ENCODE data around the gene SYNGR3. TPM values are rescaled to one million over a fixed set of nuclear protein-coding genes. Genes with fewer than 3 reads are reported as not detected.
"Not testable (repeated sequence)": the region's sequence is repeated elsewhere in the genome, so short reads cannot be mapped to it uniquely, and the experiment has no call there.

The SYNGR3 gene
- total RNA-seq, 1 donor from 2014 or later = 6.0 TPM

DNA sequence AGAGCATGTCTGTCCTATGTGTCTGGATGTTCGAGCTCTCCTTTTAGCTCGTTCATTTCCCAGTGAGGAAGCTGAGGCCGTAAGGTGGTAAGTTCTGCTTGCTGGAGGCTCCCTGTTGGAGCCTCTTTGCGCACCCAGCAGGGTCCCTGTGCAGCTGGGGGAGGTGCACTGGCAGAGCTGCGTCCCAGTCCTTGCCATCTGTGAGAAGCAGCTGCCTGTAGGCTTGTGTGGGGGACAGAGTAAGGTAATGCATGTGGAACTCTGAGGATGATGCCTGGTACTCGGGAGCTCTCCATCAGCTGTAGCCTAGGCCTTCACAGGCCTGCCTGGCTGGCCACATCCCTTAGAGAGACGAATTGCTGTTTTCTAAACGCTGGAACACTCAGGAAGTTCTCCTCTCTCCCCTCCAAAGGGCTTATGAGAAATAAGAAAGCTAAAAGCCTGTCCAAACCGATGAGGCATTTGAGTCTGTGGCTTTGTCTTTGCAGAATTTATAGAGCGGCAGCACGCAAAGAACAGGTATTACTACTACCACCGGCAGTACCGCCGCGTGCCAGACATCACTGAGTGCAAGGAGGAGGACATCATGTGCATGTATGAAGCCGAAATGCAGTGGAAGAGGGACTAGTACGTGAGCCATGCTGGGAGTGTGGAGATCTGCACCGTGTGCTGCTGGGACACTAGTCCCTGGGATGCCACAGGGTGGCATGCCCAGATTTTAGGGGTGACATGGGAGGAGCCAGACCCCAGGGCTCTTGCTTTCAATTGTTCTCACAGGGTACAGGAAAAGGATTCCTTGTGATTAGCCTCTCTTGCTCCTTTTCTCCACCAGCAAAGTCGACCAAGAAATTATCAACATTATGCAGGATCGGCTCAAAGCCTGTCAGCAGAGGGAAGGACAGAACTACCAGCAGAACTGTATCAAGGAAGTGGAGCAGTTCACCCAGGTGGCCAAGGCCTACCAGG, 28.8 kb upstream of the SYNGR3 start:
- Mint-ChIP-seq H3K27ac (ENCODE audit: unreplicated experiment) (peak overlapping the region; percentile 88), H3K27me3 (ENCODE audit: low read depth, unreplicated experiment) (peaks cover 2% of the 10 kb centered on the region), H3K9me3 (ENCODE audit: unreplicated experiment) (no peaks in the 10 kb centered on the region), H3K4me1 (ENCODE audit: low read depth, unreplicated experiment) (peaks cover 20% of the 10 kb centered on the region), H3K36me3 (ENCODE audit: low read depth, unreplicated experiment) (peaks cover 20% of the 10 kb centered on the region), H3K4me3 (ENCODE audit: unreplicated experiment) (peak overlapping the region; percentile 95)
- Histone ChIP-seq H3K4me2 (ENCODE audit: low read length) (peak overlapping the region; percentile 95), H3K27me3 (ENCODE audit: insufficient read depth, low read length) (no peaks in the 10 kb centered on the region), H3K27ac (ENCODE audit: low read depth, low read length) (no peak overlapping the region), H3K36me3 (ENCODE audit: insufficient read depth, low read length) (peaks cover 9% of the 10 kb centered on the region), H3K79me2 (ENCODE audit: insufficient read depth, low read length) (peaks cover 64% of the 10 kb centered on the region), H4K20me1 (ENCODE audit: insufficient read depth, low read length) (peaks cover 49% of the 10 kb centered on the region), H3K9me3 (ENCODE audit: insufficient read depth, low read depth, low read length) (no peaks in the 10 kb centered on the region), H3K4me1 (ENCODE audit: insufficient read depth, low read length) (peaks cover 36% of the 10 kb centered on the region), H2AFZ (ENCODE audit: low read depth, low read length) (no peak overlapping the region), H3K4me3 (ENCODE audit: insufficient read depth, low read depth, low read length) (peak overlapping the region; percentile 91), H3K9ac (ENCODE audit: low read length) (peak overlapping the region; percentile 94)
- peak; percentile 31 for DNase-seq (ENCODE audit: low read depth)
- FAIRE-seq = no peak
- TF ChIP-seq EZH2 (IDR thresholded peaks at IDR 0.05; ENCODE audit: insufficient read depth, low read length) = no peak
- TF ChIP-seq, protein P1, sequence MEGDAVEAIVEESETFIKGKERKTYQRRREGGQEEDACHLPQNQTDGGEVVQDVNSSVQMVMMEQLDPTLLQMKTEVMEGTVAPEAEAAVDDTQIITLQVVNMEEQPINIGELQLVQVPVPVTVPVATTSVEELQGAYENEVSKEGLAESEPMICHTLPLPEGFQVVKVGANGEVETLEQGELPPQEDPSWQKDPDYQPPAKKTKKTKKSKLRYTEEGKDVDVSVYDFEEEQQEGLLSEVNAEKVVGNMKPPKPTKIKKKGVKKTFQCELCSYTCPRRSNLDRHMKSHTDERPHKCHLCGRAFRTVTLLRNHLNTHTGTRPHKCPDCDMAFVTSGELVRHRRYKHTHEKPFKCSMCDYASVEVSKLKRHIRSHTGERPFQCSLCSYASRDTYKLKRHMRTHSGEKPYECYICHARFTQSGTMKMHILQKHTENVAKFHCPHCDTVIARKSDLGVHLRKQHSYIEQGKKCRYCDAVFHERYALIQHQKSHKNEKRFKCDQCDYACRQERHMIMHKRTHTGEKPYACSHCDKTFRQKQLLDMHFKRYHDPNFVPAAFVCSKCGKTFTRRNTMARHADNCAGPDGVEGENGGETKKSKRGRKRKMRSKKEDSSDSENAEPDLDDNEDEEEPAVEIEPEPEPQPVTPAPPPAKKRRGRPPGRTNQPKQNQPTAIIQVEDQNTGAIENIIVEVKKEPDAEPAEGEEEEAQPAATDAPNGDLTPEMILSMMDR (IDR thresholded peaks at IDR 0.05; ENCODE audit: insufficient read depth, low read depth, low read length) = no peak

DNA sequence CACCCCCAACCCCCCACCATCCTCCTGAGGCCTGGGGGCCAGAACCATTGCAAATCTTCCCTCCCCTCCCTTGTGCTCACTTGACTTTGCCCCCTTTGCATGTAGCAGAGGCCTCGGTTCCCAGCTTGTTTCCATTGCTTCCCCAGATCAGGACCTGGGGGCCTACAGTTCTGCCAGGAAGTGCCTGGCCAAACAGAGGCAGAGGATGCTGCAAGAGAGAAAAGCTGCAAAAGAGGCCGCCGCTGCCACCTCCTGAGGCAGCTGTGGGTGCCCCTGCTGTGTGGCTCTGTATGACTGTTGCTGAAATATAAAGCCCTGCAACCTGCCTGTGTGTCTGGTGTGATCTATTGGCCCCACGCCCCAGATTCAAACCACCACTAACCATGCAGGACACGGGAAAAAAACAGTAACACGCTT, 28.1 kb upstream of the SYNGR3 start:
- DNase-seq (ENCODE audit: low read depth) = no peak
- H3K27me3 Mint-ChIP-seq (ENCODE audit: low read depth, unreplicated experiment) = peaks cover 2% of the 10 kb centered on the region
- H3K4me2 ChIP-seq (ENCODE audit: low read length) = peak overlapping the region; percentile 95
- peaks cover 37% of the 10 kb centered on the region for H3K4me1 ChIP-seq (ENCODE audit: insufficient read depth, low read length)
- H3K9ac ChIP-seq (ENCODE audit: low read length) = no peak overlapping the region
- H3K36me3 ChIP-seq (ENCODE audit: insufficient read depth, low read length) = peaks cover 9% of the 10 kb centered on the region
- no peaks in the 10 kb centered on the region for H3K27me3 ChIP-seq (ENCODE audit: insufficient read depth, low read length)
- peaks cover 49% of the 10 kb centered on the region for H4K20me1 ChIP-seq (ENCODE audit: insufficient read depth, low read length)
- TF ChIP-seq, protein P1 (IDR thresholded peaks at IDR 0.05; ENCODE audit: insufficient read depth, low read depth, low read length) = no peak
- TF ChIP-seq EZH2 (IDR thresholded peaks at IDR 0.05; ENCODE audit: insufficient read depth, low read length) = no peak
- no peak overlapping the region for H3K4me3 ChIP-seq (ENCODE audit: insufficient read depth, low read depth, low read length)
- peak overlapping the region; percentile 97 for H3K4me3 Mint-ChIP-seq (ENCODE audit: unreplicated experiment)
- no peak overlapping the region for H3K27ac ChIP-seq (ENCODE audit: low read depth, low read length)
- H3K36me3 Mint-ChIP-seq (ENCODE audit: low read depth, unreplicated experiment) = peaks cover 20% of the 10 kb centered on the region
- no peak overlapping the region for H2AFZ ChIP-seq (ENCODE audit: low read depth, low read length)
- H3K27ac Mint-ChIP-seq (ENCODE audit: unreplicated experiment) = peak overlapping the region; percentile 58
- H3K9me3 ChIP-seq (ENCODE audit: insufficient read depth, low read depth, low read length) = no peaks in the 10 kb centered on the region
- peaks cover 20% of the 10 kb centered on the region for H3K4me1 Mint-ChIP-seq (ENCODE audit: low read depth, unreplicated experiment)
- H3K79me2 ChIP-seq (ENCODE audit: insufficient read depth, low read length) = peaks cover 71% of the 10 kb centered on the region
- H3K9me3 Mint-ChIP-seq (ENCODE audit: unreplicated experiment) = no peaks in the 10 kb centered on the region
- no peak for FAIRE-seq

DNA sequence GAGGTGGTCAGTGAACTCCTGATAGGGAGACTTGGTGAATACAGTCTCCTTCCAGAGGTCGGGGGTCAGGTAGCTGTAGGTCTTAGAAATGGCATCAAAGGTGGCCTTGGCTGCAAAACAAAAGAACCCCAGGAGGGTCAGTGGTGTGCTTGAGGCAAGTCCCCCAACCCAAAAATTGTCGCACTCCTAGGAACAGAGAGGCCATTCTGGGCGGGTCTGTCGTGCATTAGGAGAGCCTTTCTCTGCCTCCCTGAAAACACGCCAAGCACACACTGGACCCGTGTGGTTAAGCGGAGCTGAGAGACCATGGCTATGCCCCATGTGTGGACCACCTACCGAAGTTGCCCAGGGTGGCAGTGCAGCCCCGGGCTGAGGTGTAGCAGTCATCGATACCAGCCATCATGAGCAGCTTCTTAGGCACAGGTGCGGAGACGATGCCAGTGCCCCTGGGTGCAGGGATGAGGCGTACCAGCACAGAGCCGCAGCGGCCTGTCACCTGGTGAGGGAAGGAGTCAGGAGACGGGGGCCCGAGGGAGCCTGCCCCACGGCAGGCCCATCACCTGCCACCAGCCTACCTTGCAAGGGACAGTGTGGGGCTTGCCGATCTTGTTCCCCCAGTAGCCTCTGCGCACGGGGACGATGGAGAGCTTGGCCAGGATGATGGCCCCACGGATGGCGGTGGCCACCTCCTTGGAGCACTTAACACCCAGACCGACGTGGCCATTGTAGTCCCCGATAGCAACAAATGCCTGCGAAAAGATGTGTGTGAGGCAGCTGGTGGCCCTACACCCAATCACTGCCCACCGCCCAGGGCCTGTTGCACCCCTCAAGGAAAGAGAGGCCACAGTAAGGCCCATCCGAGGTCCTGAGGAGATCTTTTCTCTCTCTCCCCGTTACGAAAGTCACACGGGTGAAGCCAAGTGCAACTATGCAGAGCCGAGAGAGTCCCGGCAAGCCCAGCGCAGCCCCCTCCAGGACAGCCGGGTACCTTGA, 27.3 kb upstream of the SYNGR3 start:
- not testable (repeated sequence) for H2AFZ ChIP-seq (ENCODE audit: low read depth, low read length); H3K27me3 Mint-ChIP-seq (ENCODE audit: low read depth, unreplicated experiment); DNase-seq (ENCODE audit: low read depth); FAIRE-seq; H3K36me3 ChIP-seq (ENCODE audit: insufficient read depth, low read length); H3K27me3 ChIP-seq (ENCODE audit: insufficient read depth, low read length); H3K9me3 Mint-ChIP-seq (ENCODE audit: unreplicated experiment); H3K9me3 ChIP-seq (ENCODE audit: insufficient read depth, low read depth, low read length)
- peak overlapping the region; percentile 91 for H3K27ac Mint-ChIP-seq (ENCODE audit: unreplicated experiment)
- Histone ChIP-seq H3K4me2 (ENCODE audit: low read length) (peak overlapping the region; percentile 95), H3K9ac (ENCODE audit: low read length) (peak overlapping the region; percentile 92), H3K27ac (ENCODE audit: low read depth, low read length) (peak overlapping the region; percentile 10), H4K20me1 (ENCODE audit: insufficient read depth, low read length) (peaks cover 49% of the 10 kb centered on the region), H3K4me1 (ENCODE audit: insufficient read depth, low read length) (peaks cover 37% of the 10 kb centered on the region), H3K79me2 (ENCODE audit: insufficient read depth, low read length) (peaks cover 76% of the 10 kb centered on the region), H3K4me3 (ENCODE audit: insufficient read depth, low read depth, low read length) (peak overlapping the region; percentile 91)
- peaks cover 20% of the 10 kb centered on the region for H3K4me1 Mint-ChIP-seq (ENCODE audit: low read depth, unreplicated experiment)
- H3K36me3 Mint-ChIP-seq (ENCODE audit: low read depth, unreplicated experiment) = peaks cover 20% of the 10 kb centered on the region
- peak overlapping the region; percentile 97 for H3K4me3 Mint-ChIP-seq (ENCODE audit: unreplicated experiment)
